C4-2B (cell line): ENCODE measurements around the gene ERBB3.

Source experiments
- H3K27ac ChIP-seq: fragments of 450-650 bp; 2 replicates; pipeline ENCODE4 v1.5.1; 2017
- CTCF ChIP-seq: fragments of 450-650 bp; conservative IDR thresholded peaks from 2 replicates; pipeline ENCODE4 v1.5.1; 2017; ENCODE audit warnings: mild to moderate bottlenecking
- ZFX ChIP-seq: fragments of 450-650 bp; IDR thresholded peaks from 2 replicates; pipeline ENCODE4 v1.6.1; 2017

ERBB3 gene

GRCh38 chr12:56081393-56082347 lies 1.7 kb downstream of the ERBB3 start:
- TF ChIP-seq CTCF, result no peak
- no peak for TF ChIP-seq ZFX
- H3K27ac ChIP-seq, result peak overlapping the region; percentile 97

GRCh38 chr12:56082382-56082781 lies 2.4 kb downstream of the ERBB3 start:
- peak overlapping the region; percentile 97 for H3K27ac ChIP-seq
- no peak for TF ChIP-seq CTCF
- TF ChIP-seq ZFX, result no peak

GRCh38 chr12:56082967-56083366 lies 3.0 kb downstream of the ERBB3 start:
- TF ChIP-seq ZFX, result no peak
- TF ChIP-seq CTCF, result no peak
- H3K27ac ChIP-seq, result no peak overlapping the region

- H3K27ac ChIP-seq, result peak overlapping the region; percentile 87
- TF ChIP-seq ZFX, result no peak
- TF ChIP-seq CTCF, result peak; percentile 47
These were observed 5.1 kb downstream of the ERBB3 start for GRCh38 chr12:56084958-56085543.

- H3K27ac ChIP-seq, result peak overlapping the region; percentile 87
- TF ChIP-seq CTCF (no peak), ZFX (no peak)
These were observed 6.1 kb downstream of the ERBB3 start for GRCh38 chr12:56086096-56086495.

GRCh38 chr12:56086608-56087007 lies 6.6 kb downstream of the ERBB3 start:
- TF ChIP-seq ZFX (no peak), CTCF (no peak)
- peak overlapping the region; percentile 87 for H3K27ac ChIP-seq

GRCh38 chr12:56087220-56087619 lies 7.3 kb downstream of the ERBB3 start:
- TF ChIP-seq CTCF (no peak), ZFX (no peak)
- H3K27ac ChIP-seq, result peak overlapping the region; percentile 87
